HEK293 (cell line): ENCODE data around the gene CSK.

Experiments used
- CTCF ChIA-PET: fragments of 350-600 bp; formaldehyde crosslinking; extraction: SDS; loops from one replicate; lab custom pipeline; 2021; ENCODE audit warnings: antibody characterized with exemption; lab: Yijun Ruan, JAX
- POLR2A ChIA-PET: fragments of 300-600 bp; formaldehyde crosslinking; extraction: SDS; loops from one replicate; lab custom pipeline; 2020; ENCODE audit warnings: antibody characterized with exemption, inconsistent platforms; lab: Yijun Ruan, JAX
- H3K27ac ChIP-seq: fragments of 200-500 bp; sonication (Bioruptor generic); 2 replicates; pipeline ENCODE4 v1.5.1; 2014; ENCODE audit warnings: low read depth, low read length, control low read depth, inconsistent platforms; ENCODE audit errors: extremely low read depth
- H3K36me3 ChIP-seq, 2 experiments: fragments of 200-500 bp in 1 of 2; sonication (Bioruptor generic) in 1 of 2; 1 replicate in 1 of 2; 2 replicates in 1 of 2; pipeline ENCODE4 v1.5.1; 2014 to 2017; ENCODE audit warnings: inconsistent platforms in 2 of 2, low read length in 2 of 2; ENCODE audit not compliant: control insufficient read depth in 2 of 2, insufficient read depth in 1 of 2
- H3K4me1 ChIP-seq: fragments of 200-500 bp; sonication (Bioruptor generic); 2 replicates; pipeline ENCODE4 v1.5.1; 2014; ENCODE audit warnings: mild to moderate bottlenecking, low read length, inconsistent platforms; ENCODE audit not compliant: control insufficient read depth, insufficient read depth
- H3K4me3 ChIP-seq: 2 replicates; pipeline ENCODE4 v1.5.1; 2011; ENCODE audit warnings: low read depth, mild to moderate bottlenecking, control low read depth, low read length, moderate library complexity
- H3K9me3 ChIP-seq: fragments of 200-500 bp; sonication (Bioruptor generic); 2 replicates; pipeline ENCODE4 v1.5.1; 2014; ENCODE audit warnings: low read depth, low read length, inconsistent platforms; ENCODE audit not compliant: control insufficient read depth, insufficient read depth
- GLI4 ChIP-seq: fragments of 450-650 bp; formaldehyde crosslinking; IDR thresholded peaks from 2 replicates; pipeline ENCODE4 v1.5.1; 2016; ENCODE audit warnings: missing biosample characterization, missing genetic modification characterization
- ZBTB17 ChIP-seq: fragments of 450-650 bp; formaldehyde crosslinking; IDR thresholded peaks from 2 replicates; pipeline ENCODE4 v1.5.1; 2016; ENCODE audit warnings: missing biosample characterization, missing genetic modification characterization
- ZBTB48 ChIP-seq: fragments of 450-650 bp; formaldehyde crosslinking; IDR thresholded peaks from 2 replicates; pipeline ENCODE4 v1.5.1; 2016; ENCODE audit warnings: missing biosample characterization, missing genetic modification characterization
- ZBTB7A ChIP-seq: fragments of 450-650 bp; formaldehyde crosslinking; IDR thresholded peaks from 2 replicates; pipeline ENCODE4 v1.5.1; 2016; ENCODE audit warnings: low read depth, missing biosample characterization, missing genetic modification characterization
- ZBTB8A ChIP-seq: fragments of 450-650 bp; formaldehyde crosslinking; IDR thresholded peaks from 2 replicates; pipeline ENCODE4 v1.5.1; 2016; ENCODE audit warnings: missing biosample characterization, missing genetic modification characterization
- ZNF112 ChIP-seq: fragments of 450-650 bp; formaldehyde crosslinking; IDR thresholded peaks from 2 replicates; pipeline ENCODE4 v1.5.0; 2017; ENCODE audit warnings: missing biosample characterization, missing genetic modification characterization
- ZNF133 ChIP-seq: fragments of 450-650 bp; formaldehyde crosslinking; IDR thresholded peaks from 2 replicates; pipeline ENCODE4 v1.5.1; 2016; ENCODE audit warnings: missing biosample characterization, missing genetic modification characterization
- ZNF19 ChIP-seq: fragments of 450-650 bp; formaldehyde crosslinking; IDR thresholded peaks from 2 replicates; pipeline ENCODE4; 2016; ENCODE audit warnings: missing biosample characterization, missing genetic modification characterization, low read depth
- ZNF510 ChIP-seq: fragments of 450-650 bp; formaldehyde crosslinking; IDR thresholded peaks from 2 replicates; pipeline ENCODE4 v1.5.1; 2018; ENCODE audit warnings: mild to moderate bottlenecking, missing genetic modification characterization, missing biosample characterization; ENCODE audit not compliant: insufficient replicate concordance
- ZNF521 ChIP-seq: fragments of 450-650 bp; formaldehyde crosslinking; IDR thresholded peaks from 2 replicates; pipeline ENCODE4 v1.5.1; 2017; ENCODE audit warnings: missing biosample characterization, mild to moderate bottlenecking, missing genetic modification characterization
- ZNF530 ChIP-seq: fragments of 450-650 bp; formaldehyde crosslinking; IDR thresholded peaks from 2 replicates; pipeline ENCODE4 v1.5.1; 2016; ENCODE audit warnings: low read depth, missing biosample characterization, missing genetic modification characterization
- ZNF560 ChIP-seq: fragments of 450-650 bp; formaldehyde crosslinking; IDR thresholded peaks from 2 replicates; pipeline ENCODE4 v1.5.1; 2017; ENCODE audit warnings: missing biosample characterization, missing genetic modification characterization, borderline replicate concordance
- ZNF600 ChIP-seq: fragments of 450-650 bp; formaldehyde crosslinking; IDR thresholded peaks from 2 replicates; pipeline ENCODE4 v1.5.1; 2016; ENCODE audit warnings: missing biosample characterization, missing genetic modification characterization
- TF ChIP-seq, protein P1 (sequence below): fragments of 450-650 bp; formaldehyde crosslinking; IDR thresholded peaks from 2 replicates; pipeline ENCODE4 v1.5.1; 2016; ENCODE audit warnings: missing biosample characterization, missing genetic modification characterization
- TF ChIP-seq, protein P2 (sequence below): sonication (generic); formaldehyde crosslinking; IDR thresholded peaks from 2 replicates; pipeline ENCODE4 v1.8.1; 2022; ENCODE audit warnings: mild to moderate bottlenecking, moderate library complexity, missing genetic modification reagents
- TF ChIP-seq, protein P3 (sequence below): fragments of 450-650 bp; formaldehyde crosslinking; IDR thresholded peaks from 2 replicates; pipeline ENCODE4 v1.5.1; 2017; ENCODE audit warnings: missing biosample characterization, missing genetic modification characterization
- TF ChIP-seq, protein P4 (sequence below): fragments of 450-650 bp; formaldehyde crosslinking; IDR thresholded peaks from 2 replicates; pipeline ENCODE4 v1.5.1; 2016; ENCODE audit warnings: missing biosample characterization, missing genetic modification characterization
- TF ChIP-seq, protein P5 (sequence below): fragments of 450-650 bp; formaldehyde crosslinking; IDR thresholded peaks from 2 replicates; pipeline ENCODE4 v1.5.1; 2016; ENCODE audit warnings: missing biosample characterization, missing genetic modification characterization
- TF ChIP-seq, protein P6 (sequence below): fragments of 450-650 bp; formaldehyde crosslinking; conservative IDR thresholded peaks from 2 replicates; pipeline ENCODE4 v1.5.1; 2016; ENCODE audit warnings: low read depth, missing biosample characterization, missing genetic modification characterization

Gene CSK

DNA sequence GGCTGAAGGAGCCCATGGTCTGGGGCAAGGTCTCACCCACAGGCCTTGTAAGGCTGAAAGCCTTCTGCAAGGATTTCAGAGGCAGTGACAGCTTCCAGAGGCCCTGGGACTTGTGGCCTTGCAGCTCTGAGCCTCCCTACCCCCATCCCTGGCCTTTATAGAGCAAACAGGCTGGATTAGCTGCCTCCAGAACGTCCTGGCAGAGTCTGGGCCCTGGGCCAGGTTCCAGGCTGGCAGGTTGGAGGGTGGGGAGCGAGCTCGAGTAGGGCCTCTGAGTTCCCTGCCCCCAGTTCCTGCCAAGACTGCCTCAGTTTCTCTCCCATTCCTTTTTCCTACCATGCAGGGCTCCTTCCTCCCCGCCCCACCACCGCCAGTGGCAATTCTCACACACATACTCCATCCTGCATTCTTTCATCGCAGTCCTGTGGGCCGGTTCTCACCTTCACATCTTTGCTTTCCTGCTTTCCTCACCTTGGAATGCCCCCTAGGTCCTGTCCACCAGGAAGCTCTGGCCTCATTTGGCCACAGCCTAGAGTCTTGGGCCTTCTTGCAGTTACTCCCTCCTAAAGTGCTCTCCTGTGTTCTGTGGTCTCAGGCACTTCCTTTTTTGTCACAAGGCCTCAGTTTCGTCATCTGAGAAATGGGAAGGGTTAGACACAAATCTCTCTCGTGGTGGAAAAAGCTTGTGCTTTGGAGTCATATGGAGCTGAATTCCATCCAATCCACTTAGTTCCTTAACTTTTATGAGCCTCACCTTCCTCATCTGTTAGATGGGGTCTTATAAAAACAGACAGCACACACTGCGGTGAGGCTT lies 33.4 kb downstream of the CSK start:
- ChIA-PET CTCF (interaction anchor here (0.7 to 1.9 kb wide), 5 partner anchors 12 to 180 kb away, joined by 3 to 8 read pairs (median 4); no protein-coding TSS in a partner anchor), POLR2A (no interaction called here)
- no peak overlapping the region for H3K4me3 ChIP-seq
- no peaks in the 10 kb centered on the region for H3K4me1 ChIP-seq
- TF ChIP-seq, protein P1, sequence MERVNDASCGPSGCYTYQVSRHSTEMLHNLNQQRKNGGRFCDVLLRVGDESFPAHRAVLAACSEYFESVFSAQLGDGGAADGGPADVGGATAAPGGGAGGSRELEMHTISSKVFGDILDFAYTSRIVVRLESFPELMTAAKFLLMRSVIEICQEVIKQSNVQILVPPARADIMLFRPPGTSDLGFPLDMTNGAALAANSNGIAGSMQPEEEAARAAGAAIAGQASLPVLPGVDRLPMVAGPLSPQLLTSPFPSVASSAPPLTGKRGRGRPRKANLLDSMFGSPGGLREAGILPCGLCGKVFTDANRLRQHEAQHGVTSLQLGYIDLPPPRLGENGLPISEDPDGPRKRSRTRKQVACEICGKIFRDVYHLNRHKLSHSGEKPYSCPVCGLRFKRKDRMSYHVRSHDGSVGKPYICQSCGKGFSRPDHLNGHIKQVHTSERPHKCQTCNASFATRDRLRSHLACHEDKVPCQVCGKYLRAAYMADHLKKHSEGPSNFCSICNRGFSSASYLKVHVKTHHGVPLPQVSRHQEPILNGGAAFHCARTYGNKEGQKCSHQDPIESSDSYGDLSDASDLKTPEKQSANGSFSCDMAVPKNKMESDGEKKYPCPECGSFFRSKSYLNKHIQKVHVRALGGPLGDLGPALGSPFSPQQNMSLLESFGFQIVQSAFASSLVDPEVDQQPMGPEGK (tag by site-specific recombination), result 0 out of 2 replicates have a peak, but pooled peaks have one; percentile 22
- peak; percentile 83 for TF ChIP-seq ZNF600 (tag by site-specific recombination)
- TF ChIP-seq ZNF521 (tag by site-specific recombination), result no peak
- TF ChIP-seq ZBTB17, result peak; percentile 94
- TF ChIP-seq ZNF112 (tag by site-specific recombination), result no peak
- no peak for TF ChIP-seq ZNF510 (tag by site-specific recombination)
- TF ChIP-seq ZNF19, result no peak
- 0 out of 2 replicates have a peak, but pooled peaks have one; percentile 32 for TF ChIP-seq GLI4 (tag by site-specific recombination)
- no peak for TF ChIP-seq ZNF560
- TF ChIP-seq, protein P2, sequence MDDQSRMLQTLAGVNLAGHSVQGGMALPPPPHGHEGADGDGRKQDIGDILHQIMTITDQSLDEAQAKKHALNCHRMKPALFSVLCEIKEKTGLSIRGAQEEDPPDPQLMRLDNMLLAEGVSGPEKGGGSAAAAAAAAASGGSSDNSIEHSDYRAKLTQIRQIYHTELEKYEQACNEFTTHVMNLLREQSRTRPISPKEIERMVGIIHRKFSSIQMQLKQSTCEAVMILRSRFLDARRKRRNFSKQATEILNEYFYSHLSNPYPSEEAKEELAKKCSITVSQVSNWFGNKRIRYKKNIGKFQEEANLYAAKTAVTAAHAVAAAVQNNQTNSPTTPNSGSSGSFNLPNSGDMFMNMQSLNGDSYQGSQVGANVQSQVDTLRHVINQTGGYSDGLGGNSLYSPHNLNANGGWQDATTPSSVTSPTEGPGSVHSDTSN, result no peak
- TF ChIP-seq ZNF530 (tag by site-specific recombination), result no peak
- TF ChIP-seq ZNF133 (tag by site-specific recombination), result no peak
- no peak for TF ChIP-seq ZBTB48 (tag by site-specific recombination)
- no peak for TF ChIP-seq ZBTB8A (tag by site-specific recombination)
- TF ChIP-seq, protein P3, sequence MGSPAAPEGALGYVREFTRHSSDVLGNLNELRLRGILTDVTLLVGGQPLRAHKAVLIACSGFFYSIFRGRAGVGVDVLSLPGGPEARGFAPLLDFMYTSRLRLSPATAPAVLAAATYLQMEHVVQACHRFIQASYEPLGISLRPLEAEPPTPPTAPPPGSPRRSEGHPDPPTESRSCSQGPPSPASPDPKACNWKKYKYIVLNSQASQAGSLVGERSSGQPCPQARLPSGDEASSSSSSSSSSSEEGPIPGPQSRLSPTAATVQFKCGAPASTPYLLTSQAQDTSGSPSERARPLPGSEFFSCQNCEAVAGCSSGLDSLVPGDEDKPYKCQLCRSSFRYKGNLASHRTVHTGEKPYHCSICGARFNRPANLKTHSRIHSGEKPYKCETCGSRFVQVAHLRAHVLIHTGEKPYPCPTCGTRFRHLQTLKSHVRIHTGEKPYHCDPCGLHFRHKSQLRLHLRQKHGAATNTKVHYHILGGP (tag by site-specific recombination), result no peak
- TF ChIP-seq, protein P4, sequence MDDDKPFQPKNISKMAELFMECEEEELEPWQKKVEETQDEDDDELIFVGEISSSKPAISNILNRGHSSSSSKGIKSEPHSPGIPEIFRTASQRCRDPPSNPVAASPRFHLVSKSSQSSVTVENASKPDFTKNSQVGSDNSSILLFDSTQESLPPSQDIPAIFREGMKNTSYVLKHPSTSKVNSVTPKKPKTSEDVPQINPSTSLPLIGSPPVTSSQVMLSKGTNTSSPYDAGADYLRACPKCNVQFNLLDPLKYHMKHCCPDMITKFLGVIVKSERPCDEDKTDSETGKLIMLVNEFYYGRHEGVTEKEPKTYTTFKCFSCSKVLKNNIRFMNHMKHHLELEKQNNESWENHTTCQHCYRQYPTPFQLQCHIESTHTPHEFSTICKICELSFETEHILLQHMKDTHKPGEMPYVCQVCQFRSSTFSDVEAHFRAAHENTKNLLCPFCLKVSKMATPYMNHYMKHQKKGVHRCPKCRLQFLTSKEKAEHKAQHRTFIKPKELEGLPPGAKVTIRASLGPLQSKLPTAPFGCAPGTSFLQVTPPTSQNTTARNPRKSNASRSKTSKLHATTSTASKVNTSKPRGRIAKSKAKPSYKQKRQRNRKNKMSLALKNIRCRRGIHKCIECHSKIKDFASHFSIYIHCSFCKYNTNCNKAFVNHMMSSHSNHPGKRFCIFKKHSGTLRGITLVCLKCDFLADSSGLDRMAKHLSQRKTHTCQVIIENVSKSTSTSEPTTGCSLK, result no peak
- TF ChIP-seq, protein P5, sequence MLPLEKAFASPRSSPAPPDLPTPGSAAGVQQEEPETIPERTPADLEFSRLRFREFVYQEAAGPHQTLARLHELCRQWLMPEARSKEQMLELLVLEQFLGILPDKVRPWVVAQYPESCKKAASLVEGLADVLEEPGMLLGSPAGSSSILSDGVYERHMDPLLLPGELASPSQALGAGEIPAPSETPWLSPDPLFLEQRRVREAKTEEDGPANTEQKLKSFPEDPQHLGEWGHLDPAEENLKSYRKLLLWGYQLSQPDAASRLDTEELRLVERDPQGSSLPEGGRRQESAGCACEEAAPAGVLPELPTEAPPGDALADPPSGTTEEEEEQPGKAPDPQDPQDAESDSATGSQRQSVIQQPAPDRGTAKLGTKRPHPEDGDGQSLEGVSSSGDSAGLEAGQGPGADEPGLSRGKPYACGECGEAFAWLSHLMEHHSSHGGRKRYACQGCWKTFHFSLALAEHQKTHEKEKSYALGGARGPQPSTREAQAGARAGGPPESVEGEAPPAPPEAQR, result no peak
- TF ChIP-seq, protein P6, sequence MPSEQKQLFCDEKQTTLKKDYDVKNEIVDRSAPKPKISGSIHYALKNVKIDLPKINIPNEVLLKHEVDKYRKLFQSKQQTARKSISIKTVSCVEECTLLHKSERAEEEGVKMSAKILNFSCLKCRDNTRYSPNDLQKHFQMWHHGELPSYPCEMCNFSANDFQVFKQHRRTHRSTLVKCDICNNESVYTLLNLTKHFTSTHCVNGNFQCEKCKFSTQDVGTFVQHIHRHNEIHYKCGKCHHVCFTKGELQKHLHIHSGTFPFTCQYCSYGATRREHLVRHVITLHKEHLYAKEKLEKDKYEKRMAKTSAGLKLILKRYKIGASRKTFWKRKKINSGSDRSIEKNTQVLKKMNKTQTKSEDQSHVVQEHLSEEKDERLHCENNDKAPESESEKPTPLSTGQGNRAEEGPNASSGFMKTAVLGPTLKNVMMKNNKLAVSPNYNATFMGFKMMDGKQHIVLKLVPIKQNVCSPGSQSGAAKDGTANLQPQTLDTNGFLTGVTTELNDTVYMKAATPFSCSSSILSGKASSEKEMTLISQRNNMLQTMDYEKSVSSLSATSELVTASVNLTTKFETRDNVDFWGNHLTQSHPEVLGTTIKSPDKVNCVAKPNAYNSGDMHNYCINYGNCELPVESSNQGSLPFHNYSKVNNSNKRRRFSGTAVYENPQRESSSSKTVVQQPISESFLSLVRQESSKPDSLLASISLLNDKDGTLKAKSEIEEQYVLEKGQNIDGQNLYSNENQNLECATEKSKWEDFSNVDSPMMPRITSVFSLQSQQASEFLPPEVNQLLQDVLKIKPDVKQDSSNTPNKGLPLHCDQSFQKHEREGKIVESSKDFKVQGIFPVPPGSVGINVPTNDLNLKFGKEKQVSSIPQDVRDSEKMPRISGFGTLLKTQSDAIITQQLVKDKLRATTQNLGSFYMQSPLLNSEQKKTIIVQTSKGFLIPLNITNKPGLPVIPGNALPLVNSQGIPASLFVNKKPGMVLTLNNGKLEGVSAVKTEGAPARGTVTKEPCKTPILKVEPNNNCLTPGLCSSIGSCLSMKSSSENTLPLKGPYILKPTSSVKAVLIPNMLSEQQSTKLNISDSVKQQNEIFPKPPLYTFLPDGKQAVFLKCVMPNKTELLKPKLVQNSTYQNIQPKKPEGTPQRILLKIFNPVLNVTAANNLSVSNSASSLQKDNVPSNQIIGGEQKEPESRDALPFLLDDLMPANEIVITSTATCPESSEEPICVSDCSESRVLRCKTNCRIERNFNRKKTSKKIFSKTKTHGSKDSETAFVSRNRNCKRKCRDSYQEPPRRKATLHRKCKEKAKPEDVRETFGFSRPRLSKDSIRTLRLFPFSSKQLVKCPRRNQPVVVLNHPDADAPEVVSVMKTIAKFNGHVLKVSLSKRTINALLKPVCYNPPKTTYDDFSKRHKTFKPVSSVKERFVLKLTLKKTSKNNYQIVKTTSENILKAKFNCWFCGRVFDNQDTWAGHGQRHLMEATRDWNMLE, result no peak
- no peak for TF ChIP-seq ZBTB7A (tag by site-specific recombination)
- no peak overlapping the region for H3K27ac ChIP-seq
- no peaks in the 10 kb centered on the region for H3K9me3 ChIP-seq
- H3K36me3 ChIP-seq, result no peaks in the 10 kb centered on the region
